CMK (cell line): ENCODE results near the gene BMAL1.

Experiments
- DNase-seq: peaks from one replicate; pipeline ENCODE4 v3.0.0-alpha.2; 2010; ENCODE audit warnings: low read depth

The BMAL1 gene

GRCh38 chr11:13261591-13262061, 16.0 kb upstream of the BMAL1 start:
- DNase-seq: no peak

DNA sequence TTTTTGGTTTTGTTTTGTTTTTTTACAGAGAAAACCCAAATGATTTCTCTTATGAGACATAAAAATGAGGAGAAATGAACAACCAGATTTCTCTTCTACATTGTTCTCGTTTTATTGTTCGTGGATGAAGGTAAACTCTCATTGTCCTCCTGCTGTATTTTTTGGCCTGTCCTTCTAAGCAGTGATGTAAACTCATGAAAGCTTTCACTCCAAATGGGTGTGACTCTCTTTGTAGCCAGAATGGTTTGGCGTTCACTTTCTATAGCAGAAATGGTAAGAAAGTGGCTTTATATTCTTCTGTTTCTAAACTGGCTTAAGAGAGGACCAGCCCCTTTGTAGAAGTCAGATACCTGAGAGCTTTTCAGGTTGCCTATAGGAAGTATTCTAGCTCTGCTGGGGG, 15.5 kb upstream of the BMAL1 start:
- DNase-seq: no peak

- no peak for DNase-seq
These were observed 8.8 kb upstream of the BMAL1 start for GRCh38 chr11:13268791-13269190.

DNA sequence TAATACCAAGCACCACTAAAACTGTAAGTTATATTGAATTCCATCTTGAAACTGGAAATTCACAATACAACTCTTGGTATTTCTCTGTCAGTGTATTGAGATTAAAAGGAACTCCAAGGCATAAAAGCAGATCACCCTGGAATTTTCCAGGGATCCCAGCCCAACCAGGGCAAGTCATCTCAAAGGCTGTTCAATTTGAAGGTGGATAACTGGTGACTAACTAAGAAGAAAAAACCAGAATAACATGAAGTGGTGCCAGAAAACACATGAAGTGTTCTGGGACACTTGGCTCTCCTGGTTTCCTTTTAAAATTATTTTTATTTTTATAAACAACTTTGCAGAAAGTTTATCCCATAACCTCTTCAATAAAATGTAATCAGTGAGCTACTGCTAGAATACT, 7.8 kb upstream of the BMAL1 start:
- no peak for DNase-seq

- no peak for DNase-seq
These were observed 6.4 kb upstream of the BMAL1 start for GRCh38 chr11:13271060-13271693.

- no peak for DNase-seq
These were observed 1.1 kb upstream of the BMAL1 start for GRCh38 chr11:13276454-13276831.

DNA sequence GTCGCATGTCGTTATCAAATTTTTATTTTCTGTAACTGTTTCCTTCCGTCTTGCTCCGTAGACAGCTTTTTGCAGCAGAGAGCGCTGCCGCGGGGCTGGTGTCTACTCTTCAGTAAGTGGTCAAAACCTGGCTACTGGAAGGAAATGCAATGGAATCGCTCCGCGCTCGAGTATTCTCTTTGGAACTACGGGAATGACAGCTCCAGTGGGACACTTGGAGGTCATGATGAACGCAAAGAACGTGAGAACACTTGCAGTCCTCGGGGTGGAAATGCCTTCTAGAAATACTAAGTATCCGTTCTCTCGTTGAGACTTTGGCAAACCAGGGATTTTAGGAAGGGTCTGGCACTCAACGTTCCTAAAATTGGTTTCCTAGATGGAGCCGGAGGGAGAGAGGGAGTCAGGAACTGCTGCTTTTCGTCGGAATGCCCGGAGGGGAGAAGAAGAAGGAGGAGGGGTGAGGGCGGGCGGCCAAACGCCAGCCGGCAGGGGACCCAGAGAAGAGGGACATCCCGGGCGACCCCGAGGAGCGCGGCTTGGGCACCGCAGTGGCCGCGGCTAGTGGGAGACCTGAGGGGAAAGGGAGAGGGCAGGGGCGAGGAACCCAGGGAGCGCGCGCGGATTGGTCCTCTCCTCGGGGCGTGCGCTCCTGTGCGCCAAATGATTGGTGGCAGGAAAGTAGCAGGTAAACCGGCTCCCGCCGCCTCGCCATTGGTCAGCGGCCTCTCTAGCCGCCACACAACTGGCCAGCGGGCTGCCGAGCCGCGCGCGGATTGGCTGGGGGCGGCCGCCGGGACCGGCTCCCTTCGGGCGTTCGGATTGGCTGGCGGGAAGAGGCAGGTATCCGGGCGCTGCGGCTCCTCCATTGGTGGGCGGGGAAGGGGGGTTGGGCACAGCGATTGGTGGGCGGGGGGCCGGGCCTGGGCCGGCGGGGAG, 490 bp upstream of the BMAL1 start:
- DNase-seq: peak; percentile 89

DNA sequence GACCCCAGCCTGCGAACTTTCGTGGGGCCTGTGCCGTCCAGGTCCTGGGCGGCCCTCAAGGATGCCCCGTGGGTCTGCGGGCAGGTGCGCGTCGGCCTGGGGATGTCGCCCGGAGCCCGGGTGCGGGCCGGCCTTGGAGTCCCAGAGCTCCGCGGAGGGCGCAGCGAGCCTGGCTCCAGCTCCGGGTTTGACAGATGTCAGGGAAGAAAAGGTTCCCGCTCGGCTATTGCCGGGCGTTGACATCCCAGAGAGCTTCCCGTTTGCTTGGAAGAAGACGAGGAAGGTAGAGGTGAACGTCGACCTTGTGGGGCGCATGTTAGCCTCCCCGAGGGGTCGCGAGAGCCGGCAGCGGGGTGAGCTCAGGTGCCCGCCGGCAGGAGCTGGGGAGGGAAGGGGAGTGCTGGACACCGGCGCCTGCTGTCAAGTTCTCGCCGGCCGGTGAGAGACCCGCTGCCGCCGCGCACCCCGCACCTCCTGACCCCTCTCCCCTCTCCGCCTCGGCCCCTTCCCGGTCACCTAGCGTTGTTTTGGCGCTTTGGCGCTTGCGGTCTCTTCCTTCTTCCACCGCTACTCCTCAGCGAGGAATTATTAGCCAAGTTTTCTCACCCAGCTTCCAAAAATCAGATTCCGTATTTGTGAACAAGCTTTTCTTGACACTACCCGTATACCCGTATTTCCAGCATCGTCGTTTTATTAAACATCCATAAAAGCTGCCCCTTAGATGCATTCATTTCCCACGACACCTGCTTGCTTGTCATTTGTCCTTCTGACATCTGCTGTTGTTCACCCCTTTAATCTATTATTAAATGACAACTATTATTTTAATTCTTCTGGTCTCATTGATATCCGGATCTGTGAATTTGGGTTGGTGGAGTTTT, 1.3 kb downstream of the BMAL1 start:
- DNase-seq: no peak

- DNase-seq: no peak
These were observed 1.9 kb downstream of the BMAL1 start for GRCh38 chr11:13279487-13279834.

DNA sequence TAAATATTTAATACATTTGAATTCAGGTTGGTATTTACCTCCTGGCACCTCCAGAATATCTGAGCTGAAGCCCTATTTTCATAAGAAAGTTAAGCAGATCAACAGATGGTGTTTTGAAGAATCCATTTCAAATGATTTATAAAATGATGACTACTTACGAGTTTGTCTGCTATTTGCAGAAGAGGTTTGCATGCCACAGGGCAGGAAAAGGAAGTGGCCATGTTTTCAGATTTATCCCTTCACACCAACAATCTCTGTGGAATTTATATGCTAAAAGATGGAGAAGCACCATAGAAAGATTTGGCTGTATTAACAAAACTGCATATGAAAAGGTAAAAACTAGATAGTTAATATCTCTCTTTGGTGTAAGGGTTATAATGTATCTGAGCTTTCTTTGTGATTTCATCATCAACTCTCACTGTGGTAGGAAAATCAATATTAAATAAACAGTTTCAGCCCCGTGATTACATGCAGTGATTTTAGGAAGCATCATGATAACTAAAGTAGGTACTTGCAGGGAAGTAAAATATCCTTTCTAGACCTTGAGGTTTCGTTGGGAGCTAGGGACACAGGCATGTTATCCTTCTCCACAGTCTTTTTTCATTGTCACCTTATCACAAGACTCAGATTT, 2.6 kb downstream of the BMAL1 start:
- no peak for DNase-seq

GRCh38 chr11:13280777-13281176, 3.2 kb downstream of the BMAL1 start:
- no peak for DNase-seq

DNA sequence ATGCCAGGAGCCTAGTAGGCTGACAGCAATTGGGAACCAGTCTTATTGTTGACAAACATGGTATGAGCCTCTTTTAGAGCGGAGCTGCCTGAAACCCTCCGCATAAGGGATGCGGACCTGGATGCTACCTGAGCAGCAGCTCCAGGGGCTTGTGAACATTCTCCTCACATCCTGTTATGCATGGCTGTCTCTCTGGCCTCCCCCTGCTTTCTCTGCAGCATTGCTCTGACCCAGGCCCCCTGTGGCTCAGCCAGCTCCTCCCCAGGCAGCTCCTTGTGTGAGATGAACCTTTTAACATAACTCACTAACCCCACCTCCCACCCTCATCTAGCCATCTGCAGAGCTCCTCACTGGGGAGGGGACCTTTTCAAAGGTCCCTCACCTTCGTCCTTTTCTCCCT, 6.0 kb downstream of the BMAL1 start:
- no peak for DNase-seq

DNA sequence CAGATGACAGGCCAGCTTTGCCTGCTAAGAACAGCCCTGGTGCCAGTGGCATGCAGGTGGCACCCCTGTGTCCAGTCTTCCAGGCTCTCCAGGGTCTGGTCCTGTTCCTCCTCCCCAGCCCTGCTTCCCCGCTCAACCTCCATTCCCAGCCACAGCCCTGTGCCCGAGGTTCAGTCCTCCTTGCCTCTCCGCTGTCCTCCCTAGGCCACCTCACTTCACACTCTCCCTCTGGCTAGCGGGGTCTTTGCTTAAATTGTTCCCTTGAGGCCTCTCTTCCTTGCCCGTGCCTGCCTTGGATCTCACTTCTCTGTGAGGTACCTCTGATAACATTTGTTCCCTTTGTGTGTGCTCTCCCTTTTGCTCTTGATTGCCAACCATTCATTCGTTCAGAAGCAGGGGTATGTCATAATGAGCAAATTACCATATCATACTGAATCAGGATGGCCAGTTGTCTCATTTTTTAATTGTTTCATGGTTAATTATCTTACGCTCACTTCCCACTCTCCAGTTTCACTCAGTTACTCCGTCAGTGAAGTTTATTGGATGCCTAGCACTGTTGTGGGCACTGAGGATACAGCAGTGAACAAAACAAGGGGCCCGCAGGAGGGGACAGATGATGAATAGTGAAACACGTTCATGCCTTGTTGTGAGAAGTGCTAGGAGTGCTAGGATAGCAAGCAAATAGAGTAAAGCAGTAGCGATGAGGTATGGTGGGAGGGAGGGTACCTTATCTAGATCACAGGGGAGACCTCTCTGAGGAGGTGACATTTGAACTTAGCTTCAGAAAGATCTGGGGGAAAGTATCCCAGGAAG, 7.4 kb downstream of the BMAL1 start:
- no peak for DNase-seq

- DNase-seq: no peak
These were observed 8.8 kb downstream of the BMAL1 start for GRCh38 chr11:13286279-13286821.

- DNase-seq: no peak
These were observed 9.4 kb downstream of the BMAL1 start for GRCh38 chr11:13287036-13287435.

DNA sequence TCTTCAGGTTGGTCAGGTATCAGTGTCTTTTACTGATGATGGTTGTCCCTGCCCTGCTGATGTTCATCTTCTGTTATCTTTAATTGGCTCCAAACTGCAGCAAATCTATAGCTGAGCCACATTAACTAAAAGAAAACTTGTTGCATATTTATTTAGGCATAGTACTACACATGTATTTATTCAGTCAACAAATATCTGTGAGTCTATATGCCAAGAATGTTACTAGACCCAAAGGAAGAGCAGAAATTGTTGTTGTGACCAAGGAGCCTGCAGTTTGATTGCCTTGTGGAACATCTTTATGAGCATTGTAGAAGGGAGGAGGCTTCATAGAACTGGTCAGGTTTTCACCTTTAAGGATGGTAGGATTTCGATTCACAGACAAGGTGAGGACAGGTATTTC, 10.1 kb downstream of the BMAL1 start:
- no peak for DNase-seq

- DNase-seq: no peak
These were observed 10.9 kb downstream of the BMAL1 start for GRCh38 chr11:13288375-13289029.

DNA sequence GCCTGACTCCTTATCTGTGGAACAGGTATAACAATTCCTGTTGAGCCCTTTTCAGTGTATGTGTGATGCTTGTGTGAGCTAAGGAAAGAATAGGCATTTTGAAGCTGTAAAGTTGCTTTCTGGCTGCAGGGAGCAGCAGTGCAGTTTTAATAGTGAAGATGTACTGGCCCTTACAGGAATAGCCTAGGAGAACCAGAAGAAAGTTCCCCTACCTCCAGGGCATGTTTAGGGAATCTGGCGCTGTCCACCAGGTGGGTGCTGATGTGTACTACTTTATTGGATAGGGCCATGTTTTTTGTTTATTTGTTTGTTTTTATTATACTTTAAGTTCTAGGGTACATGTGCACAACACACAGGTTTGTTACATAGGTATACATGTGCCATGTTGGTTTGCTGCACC, 11.5 kb downstream of the BMAL1 start:
- no peak for DNase-seq

DNA sequence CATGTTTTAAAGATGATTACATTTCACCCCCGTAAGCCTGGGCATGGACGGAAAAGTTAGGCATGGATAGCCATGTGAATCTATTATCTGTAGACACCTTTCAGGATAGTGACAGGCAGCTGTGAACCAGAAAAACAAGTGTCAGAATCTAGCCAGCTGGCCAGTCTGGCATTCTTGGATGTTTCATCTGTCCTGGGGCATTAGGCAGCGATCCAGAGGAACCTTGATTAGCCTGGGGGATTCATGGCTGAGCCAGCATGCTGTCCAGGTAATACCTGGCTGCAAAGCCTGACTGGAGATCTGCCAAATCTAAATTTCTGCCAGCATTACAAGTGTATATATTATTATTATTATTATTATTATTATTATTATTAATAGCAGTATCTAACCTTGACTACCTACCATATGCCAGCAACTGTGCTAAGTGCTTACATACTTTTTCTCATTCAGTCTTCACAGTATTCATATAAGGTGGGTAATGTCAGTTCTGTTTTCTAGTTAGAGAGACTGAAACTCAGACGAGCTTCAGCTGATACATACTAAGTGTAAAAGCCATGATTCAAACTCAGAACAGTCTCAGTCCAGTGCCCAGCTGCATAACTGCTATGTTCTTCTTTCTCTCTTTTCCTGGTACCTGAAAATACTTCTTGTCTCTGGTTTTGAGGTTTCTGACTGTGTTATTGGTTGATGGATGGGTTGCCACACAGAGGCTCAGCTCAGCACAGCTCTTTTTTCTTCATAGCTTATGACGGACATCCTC, 12.8 kb downstream of the BMAL1 start:
- DNase-seq: no peak

DNA sequence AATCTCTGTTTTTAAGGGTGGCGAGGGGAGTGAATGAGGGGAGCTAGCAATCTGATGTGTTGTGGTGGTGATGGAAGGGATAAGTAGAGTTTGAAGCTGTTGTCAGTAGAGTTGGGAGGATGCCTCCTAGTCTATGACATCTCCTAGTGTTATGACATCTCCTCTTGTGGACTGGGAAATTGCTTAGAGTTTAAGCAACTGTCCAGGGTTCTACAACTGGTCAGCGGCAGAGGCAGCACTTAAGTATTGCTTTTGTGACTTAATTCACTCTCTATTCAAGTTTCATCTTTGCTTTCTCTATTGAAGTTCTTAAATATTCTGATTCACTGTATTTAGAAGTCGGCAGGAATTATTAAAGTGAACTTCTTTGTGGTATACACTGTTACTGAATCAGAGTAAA, 13.8 kb downstream of the BMAL1 start:
- no peak for DNase-seq
